HG02970 (cell line): Measurements from ENCODE around the gene SLC44A3.
A peak's percentile ranks its signal among the peaks of the same experiment; 100 is the strongest.

Experiments used
- ATAC-seq: cut with Tn5 transposase; IDR thresholded peaks from one replicate; pipeline ENCODE4 v1.9.1; 2021; ENCODE audit warnings: mild to moderate bottlenecking, moderate library complexity, moderate number of reproducible peaks; ENCODE audit not compliant: unreplicated experiment, low FRiP score

The SLC44A3 gene

DNA sequence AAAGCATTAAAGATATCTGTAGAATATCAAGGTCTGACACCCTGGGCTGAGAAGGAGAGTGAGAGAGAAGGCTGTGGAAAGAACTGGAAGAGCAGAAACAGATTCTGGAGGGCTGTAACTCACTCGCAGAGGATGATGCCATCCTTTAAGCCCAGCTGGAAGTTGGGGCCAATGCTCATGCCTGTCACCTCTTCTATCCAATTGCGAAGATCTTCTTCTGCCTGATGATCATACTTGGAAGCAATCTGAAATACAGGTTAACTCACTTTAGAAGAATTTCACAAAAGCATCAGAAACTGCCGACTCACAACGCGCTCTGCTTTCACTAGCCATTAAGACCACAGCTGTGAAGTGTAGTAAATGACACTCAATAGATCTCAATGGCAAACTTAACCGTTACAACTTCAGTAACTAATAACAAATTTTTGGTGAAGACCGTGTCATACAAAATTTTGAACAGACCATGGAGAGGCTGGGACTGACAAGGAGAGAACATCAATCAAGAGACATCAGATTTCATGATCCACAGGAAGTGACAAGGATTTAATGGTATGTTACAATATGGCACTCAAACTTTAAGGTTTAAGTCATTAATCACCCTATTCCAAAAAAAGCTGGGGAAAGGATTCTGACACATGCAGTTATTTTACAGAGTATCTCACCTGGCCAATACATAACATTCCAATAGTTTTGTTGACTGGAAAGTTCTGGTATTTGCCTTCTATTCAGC, 83.3 kb downstream of the SLC44A3 start:
- ATAC-seq: no peak

DNA sequence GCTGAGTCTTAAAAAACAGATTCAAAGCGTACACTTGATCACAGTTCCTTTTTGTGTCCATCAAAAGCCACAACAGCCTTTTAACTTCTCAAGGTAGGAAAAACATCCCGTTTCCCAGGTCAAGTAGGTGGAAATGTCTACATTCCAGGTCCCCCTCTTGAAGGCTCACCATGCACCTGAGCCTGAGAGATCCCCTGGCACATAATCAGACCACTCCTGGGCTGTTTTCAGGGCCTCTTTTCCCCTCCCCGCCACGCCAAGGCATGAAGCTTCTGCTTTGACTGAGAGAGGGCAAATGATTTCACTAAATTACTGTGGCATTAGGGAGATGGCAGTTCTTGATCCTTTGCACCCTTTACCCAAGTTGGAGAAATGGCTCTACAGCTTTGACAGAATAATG, 85.0 kb downstream of the SLC44A3 start:
- no peak for ATAC-seq

DNA sequence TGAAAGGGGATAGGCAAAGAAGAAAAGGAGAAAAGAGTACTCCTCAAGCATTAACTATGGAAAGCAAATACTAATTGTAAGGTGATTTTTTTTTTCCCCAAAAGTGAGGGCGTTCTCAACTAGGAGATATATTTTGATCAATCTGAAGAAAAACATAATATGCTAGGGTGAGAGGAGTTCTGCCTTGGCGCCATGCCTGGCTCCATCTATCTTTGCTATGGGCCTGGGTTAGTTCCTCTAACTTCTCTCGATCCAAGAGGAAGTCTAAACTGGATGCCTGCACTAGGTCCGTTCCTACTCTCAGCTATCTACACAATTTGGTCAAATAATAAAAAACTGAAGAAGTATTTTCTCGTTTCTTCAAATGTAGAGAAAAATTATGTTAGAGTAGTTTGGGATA, 86.2 kb downstream of the SLC44A3 start:
- ATAC-seq: no peak

DNA sequence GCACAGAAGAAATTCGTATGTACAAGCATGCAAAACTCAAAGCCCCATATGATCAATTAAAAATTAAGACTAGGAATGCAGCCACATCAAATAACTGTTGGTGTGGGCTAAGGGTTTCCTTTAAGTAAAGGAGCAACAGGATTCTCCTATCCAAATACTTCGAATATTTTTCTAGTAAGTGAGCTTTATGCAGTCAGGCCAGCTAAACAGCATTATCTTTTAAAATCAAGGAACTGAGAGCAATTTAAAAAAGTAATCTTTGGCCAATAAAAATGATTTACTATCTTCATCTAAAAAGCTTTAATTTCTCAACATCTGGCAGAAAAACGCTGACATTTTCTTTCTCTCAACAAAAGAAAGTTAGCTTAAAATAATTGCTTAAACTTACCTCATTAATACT, 87.0 kb downstream of the SLC44A3 start:
- ATAC-seq: no peak

DNA sequence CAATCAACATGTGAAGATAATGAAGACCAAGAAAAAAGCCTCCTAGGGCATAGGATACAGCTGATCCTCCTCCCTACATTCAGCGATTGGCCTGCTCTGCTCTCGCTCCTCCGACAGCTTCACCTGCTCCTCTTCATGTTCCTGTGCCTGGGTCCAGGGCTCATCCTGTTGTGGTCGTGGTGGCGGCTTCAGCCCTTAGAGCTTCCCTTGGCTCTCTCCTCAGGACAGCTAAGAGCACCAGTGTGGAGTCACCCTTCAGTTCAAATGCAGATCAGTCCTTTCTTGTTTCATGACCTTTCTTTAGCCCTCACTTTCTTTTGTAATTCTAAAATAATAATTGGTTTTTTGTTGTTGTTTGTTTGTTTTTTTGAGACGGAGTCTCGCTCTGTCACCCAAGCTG, 88.0 kb downstream of the SLC44A3 start:
- ATAC-seq: no peak

DNA sequence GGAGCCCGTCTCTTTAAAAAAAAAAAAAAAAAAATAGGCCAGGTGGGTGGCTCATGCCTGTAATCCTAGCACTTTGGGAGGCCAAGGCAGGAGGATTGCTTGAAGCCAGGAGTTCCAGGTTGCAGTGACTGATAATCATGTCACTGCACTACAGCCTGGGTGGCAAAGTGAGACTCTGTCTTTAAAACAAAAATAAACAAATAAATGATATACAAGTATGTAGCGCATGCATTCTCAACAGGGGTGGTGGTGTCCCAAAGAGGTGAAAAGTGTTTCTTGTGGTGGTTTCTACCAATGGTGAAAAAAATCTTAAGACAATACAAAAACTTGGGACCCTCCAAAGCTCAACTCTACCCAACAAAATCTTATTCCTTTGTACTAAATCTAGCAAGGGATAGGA, 88.8 kb downstream of the SLC44A3 start:
- no peak for ATAC-seq

DNA sequence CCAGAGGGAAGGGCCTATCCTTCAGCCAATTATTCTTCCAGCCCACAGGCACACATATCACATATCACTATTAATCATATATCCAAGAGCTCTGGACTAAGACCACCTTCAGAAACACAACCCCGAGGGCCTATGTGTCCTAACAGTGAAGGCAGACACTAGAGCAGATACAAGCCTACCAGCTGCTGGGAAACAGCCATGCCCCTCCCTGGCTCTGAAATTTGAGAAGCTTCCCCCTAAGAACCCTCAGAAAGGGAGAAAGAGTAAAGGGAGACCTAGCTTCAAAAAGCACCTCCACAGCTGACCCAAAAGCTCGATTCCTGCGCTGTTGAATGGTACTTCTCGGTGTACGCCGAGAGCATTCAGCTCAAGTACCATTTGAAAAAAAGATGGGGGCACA, 89.3 kb downstream of the SLC44A3 start:
- no peak for ATAC-seq

DNA sequence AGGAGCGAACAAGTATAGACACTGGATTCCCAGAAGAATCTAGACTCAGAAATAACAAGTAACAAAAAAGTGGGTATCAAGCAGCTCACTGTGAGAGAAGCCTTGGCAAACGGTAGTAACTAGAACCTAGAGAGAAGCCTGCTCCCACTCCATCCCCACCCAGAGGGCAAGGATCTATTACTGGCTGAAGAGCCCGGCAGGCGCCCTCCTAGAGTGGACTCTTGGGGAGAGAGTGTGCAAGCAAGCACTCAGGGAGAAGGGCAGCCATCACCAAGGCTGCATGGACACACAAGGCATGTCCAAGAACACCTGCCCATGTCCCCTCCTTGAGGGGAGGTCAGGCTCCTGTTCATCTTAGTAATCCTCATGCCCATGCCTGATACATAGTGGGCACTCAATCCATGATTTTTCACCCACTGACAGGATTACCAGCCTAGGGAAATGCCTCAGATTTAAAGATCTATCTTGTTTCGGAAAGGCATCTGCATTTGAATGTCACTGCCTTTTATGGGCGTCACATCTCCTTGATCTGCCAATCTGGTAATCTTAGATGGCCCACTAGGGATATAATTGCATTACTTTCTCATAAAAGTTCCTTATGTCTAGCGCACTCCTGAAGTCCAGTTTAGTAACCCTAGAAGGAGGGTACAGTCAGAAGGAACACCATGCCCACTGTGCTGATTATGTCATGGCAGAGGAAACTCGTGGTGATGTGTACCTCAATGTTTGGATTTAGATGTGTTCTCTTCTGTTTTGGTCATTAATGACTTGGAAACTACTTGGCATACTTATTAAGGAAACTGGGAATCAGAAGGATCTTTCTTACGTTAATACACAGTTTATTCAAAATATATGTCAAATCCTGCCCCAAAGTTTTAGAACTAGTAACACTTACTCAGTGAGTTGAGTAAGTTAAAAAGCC, 92.4 kb downstream of the SLC44A3 start:
- no peak for ATAC-seq

DNA sequence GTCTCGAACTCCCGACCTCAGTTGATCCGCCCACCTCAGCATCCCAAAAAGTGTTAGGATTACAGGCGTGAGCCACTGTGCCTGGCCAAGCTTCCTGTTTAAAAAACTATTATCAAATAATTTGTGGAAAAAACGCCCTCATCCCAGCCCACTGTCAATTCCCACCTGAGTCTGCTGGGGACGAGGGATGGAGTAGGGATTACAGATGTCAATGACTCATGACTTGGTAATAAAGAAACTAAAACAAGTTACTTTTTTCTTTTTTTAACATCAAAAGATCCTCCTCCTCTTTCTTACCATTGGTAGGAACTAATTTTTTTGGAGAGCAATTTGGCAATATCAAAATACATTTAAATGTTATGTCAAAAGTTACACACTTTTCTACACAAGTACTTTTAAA, 97.1 kb downstream of the SLC44A3 start:
- ATAC-seq: no peak

DNA sequence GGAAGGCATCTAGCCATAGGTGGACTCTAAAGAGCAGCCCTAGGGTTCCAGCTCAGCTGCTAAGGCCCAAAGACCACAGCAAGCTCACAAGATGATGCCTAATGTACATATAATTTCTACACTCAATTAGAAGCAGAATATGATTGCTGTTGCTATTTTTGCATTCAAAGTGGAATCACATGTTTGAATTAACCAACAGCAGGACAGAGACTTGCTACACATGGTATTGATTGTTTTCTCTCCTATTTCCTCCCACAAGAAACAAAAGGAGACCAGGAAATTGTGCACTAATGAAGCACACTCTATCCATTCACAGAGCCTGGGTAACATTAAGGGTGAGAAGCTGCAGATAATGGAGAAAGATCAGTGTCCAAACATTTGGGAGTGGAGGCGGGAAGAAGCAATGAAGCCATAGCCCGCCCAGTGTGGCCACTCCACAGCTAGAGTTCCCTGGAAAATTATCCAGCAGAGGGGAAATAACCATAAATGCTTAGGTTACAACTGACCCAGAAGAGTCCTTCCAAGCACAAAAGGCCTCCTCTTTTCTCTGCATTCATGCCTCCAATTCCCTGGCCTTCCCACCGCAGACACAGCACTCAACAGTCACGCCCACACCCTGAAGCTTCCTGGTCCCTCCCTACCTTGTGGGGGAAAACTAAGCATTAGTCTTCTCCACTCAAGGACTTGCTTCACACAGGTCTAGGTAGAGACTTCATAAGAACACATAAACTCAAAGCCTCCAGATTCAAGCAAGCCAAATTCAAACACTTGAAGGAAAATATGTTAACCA, 99.3 kb downstream of the SLC44A3 start:
- ATAC-seq: no peak

DNA sequence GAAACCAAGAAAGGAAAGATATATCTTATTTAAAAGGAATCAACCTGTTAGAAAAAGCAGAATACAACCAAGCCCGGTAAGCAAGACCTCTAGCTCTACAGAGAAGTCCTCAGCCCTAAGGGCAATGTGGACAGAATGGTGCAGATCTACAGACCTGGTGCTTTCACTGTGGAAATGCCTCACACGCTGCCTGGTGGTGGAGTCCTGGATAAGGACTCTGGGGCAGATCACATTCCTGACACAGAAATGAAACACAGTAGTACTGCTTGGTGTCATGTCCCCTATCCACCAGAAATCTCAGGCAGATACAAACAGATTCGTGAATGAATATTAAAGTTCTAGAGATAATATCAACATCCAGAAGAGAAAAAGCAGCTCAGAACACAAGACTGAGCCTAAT, 99.9 kb downstream of the SLC44A3 start:
- ATAC-seq: no peak

DNA sequence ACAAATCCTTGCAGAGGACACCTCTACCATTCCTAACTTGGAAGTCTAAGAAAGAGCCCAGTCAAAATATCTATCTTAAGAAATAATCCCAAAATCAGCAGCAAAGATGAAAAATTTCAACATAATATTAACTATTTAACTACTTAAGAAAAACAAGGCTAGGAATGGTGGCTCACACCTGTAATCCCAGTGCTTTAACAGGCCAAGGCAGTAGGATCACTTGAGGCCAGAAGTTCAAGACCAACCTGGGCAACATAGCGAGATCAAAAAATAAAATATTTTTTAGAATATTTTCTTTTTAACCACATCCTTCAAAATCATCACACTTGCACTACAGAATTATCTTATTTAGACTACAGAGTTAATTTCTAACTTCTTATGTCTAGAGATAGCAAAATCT, 101.8 kb downstream of the SLC44A3 start:
- no peak for ATAC-seq

DNA sequence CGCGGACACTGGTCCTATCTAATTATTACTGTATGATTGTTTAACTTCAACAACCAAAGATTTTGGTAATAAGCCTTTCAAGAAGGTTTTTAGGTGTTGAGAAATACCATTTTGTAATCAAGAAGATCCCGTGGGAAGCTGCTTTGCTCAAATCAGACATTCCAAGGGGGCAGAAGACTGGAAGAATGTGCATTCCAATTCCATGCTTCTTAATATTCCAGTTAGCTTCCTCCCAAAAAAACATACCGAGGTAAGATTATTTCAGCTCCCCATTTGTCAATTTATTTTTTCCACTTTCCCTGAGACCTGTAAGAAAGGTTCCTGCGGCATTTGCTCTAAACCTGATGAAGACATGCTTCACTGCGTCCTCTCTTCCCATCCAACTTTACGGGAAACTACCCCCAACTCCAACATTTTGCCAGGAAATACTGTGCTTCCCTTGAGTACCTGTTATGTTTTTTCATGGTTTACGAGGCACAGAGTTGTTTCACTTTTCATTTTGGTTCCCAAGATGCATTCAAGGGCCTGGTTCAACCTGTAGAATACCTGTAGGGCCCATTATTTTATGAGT, 102.7 kb downstream of the SLC44A3 start:
- ATAC-seq: no peak

DNA sequence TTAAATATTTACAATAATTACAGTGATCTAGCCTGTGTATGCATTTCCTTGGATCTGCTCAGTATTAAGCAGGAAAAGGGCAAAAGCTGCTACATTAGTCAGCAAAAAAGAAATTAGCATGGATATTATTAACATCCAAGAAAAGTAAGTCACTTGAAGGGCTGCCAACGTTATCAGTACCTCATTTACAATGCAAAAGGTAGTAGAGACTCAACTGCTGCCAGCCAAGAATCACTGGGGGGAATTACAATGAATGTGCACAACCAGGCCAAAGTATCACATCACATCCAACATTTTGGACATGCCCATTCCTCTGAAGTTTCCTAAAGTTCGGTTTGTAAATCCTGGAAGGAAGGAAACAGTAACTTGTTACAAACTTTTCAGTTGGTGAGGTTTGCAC, 104.8 kb downstream of the SLC44A3 start:
- no peak for ATAC-seq

DNA sequence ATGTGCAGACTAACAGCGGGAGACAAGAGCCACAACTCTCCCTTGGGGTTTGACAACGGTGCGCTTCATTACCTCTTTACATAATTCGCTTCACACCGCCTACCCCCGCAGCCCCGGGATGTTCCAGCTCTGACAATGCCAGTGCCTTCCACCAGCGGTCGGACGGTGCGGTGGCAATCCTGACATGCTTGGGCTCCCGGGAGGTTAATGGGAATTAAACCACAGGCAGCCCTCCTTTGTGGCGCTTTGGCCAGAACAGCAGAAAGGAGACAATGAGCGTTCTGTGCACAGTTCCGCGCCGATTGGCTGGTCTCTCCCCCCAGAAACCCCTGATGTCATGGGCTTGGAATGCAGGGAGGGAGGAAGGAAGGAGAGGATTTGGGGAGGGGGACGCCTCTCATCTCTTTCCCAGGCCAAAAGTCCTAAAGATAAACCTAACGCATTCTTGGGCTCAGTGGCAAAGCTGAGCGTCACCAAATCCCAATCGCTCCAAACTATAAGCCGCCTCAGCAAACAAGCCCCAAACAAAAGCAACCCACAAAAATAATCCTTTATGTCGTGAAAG, 105.5 kb downstream of the SLC44A3 start:
- ATAC-seq: no peak

DNA sequence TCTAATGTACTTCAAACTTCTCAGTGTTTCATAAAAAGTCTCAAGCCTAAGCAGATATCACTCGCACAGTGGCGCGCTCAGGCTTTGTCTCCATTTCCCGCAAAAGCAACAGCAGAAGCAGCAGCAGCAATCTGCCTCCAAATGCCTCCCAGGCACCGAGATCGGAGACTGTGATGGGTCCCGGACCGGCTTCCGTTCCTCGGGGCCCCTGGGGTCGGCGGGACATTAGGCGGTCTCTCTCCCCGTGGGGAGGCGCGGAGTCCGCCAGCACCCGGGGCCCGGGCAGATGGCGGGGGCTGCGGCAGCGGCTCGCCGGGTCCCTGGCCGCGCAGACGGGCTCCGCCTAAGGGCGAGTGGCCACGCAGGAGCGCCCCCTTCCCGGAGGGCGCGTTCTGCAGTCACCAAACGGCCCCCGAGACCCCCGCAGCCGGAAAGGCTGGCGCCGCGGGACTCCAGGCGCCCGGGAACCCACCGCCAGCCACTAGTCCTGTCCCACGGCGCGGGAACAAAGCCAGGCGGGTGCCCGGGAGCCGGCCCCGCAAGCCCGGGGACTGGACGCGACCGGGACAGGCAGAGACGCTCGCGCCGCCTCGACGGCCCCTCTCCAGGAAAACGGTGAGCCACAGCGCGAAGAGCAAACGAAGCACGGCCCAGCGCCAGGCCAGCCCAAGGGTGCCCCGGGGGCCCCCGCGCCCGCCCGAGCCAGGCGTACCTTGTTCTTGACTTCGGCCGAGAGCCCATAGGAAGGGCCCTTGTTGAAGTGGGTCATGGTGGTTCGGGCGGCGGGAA, 106.2 kb downstream of the SLC44A3 start:
- ATAC-seq: peak; percentile 28

DNA sequence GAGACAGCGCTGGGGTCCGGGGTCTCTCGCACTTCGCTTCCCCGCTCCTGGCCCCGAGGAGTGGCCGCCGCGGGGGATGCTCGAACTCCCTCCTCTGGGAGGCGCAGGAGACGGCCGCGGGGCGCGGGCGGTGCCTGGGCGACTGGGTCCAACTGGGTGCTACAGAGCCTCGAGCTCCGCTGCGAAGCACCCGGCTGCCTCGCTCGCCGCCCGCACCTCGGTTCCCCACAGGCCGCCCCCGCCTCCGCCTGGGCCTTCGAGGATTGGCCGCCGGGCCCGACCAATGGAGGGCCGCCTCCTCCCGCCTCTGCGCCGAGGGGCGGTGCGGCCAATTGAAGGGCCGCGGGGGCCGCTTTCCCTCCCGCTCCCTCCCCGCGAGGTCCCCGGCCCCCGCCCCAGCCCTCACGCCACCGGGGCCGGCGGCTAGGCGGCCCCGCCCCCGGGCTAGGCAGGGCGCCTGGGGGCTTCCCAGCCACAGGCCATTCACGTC, 106.8 kb downstream of the SLC44A3 start, which contains the start of gene CNN3:
Gene CNN3 (minus strand): TSS at position 196 of the 490 bp plus-strand sequence. CDS start 216 bp downstream, outside the sequence.
- peak; percentile 84 for ATAC-seq

DNA sequence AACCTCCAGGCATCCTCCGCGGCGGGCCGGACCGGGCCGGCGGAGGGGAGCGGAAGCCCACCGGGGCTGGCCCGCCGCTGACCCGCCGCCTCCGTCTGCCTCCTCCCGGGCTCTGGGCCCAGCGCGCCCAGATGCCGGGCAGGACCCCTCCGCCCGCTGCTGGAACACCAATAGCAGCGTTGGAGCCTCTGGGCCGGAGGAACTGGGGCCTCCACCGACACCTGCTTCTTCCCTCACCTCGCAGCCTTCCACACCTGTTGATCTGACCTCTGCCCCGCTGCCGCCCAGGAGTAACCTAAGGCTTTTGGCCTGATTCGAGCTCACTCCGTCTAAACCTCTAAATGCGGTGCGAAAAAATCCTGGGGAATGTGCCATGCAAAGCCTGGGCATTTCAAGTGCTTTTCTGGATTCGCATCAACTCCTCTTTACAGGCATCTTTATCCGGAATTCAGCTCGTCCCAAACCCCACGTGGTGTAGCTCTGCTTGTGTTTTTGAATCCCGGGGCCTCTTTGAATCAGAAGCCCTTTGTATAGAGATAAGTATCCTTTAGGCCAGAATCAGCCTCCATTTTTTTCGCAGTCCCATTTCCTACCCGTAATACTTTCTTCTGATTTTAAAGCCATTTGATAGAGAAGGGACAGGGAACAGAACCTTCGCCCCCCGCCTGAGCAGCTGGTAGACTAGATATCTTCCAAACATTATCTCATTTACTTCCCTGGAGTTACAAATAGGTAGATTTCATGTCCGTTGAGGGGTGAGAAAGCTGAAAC, 107.4 kb downstream of the SLC44A3 start:
- ATAC-seq: peak; percentile 23
